H1 (cell line): Measurements from ENCODE around the gene CDC42SE1. TPM values are rescaled to one million over a fixed set of nuclear protein-coding genes. Genes with fewer than 3 reads are reported as not detected.
A peak's percentile ranks its signal among the peaks of the same experiment; 100 is the strongest.

Experiments used
- ASH2L ChIP-seq: fragments of 200-600, 300-600 bp; sonication (generic); IDR thresholded peaks from one replicate; pipeline ENCODE4 v1.7.1; 2017; ENCODE audit warnings: low read length
- CEBPB ChIP-seq: IDR thresholded peaks from 2 replicates; pipeline ENCODE4 v1.6.1; 2012; ENCODE audit warnings: low read depth, low read length
- CREB1 ChIP-seq: IDR thresholded peaks from 2 replicates; pipeline ENCODE4 v1.6.1; 2012; ENCODE audit warnings: inconsistent platforms
- CTBP2 ChIP-seq: IDR thresholded peaks from 2 replicates; pipeline ENCODE4 v1.7.0; 2011; ENCODE audit warnings: borderline replicate concordance, mild to moderate bottlenecking, moderate library complexity, mixed read lengths, low read length; ENCODE audit not compliant: insufficient read depth, insufficient read length
- EP300 ChIP-seq, 2 experiments: IDR thresholded peaks; 1 replicate in 1 of 2; 2 replicates in 1 of 2; pipeline ENCODE4 v1.6.1; 2011 to 2012; ENCODE audit warnings: low read depth in 2 of 2, low read length in 2 of 2, mild to moderate bottlenecking in 2 of 2, borderline replicate concordance in 1 of 2, inconsistent platforms in 1 of 2, moderate library complexity in 1 of 2
- FOSL1 ChIP-seq: IDR thresholded peaks from 2 replicates; pipeline ENCODE4 v1.6.1; 2011; ENCODE audit warnings: mild to moderate bottlenecking, low read depth, low read length, moderate library complexity; ENCODE audit not compliant: insufficient read depth
- GABPA ChIP-seq: IDR thresholded peaks from 2 replicates; pipeline ENCODE4 v1.6.1; 2011; ENCODE audit warnings: mild to moderate bottlenecking, low read length, moderate library complexity, borderline replicate concordance; ENCODE audit not compliant: insufficient read depth
- JUND ChIP-seq: IDR thresholded peaks from 2 replicates; pipeline ENCODE4 v1.6.1; 2011; ENCODE audit warnings: mild to moderate bottlenecking, improper control_type of control experiment, low read length
- KDM5A ChIP-seq: fragments of 200-600 bp; IDR thresholded peaks from 2 replicates; pipeline ENCODE4 v1.7.1; 2012; ENCODE audit warnings: mild to moderate bottlenecking, low read length, inconsistent platforms, mixed read lengths
- MAX ChIP-seq: IDR thresholded peaks from 2 replicates; pipeline ENCODE4 v1.6.1; 2012; ENCODE audit warnings: inconsistent platforms
- NRF1 ChIP-seq: IDR thresholded peaks from 2 replicates; pipeline ENCODE4 v1.6.1; 2011; ENCODE audit warnings: mild to moderate bottlenecking, low read depth, low read length, improper control_type of control experiment
- POU5F1 ChIP-seq: IDR thresholded peaks from 2 replicates; pipeline ENCODE4 v1.6.1; 2011; ENCODE audit warnings: low read depth, mild to moderate bottlenecking, low read length, moderate library complexity
- RFX5 ChIP-seq: IDR thresholded peaks from 2 replicates; pipeline ENCODE4 v1.6.1; 2011; ENCODE audit warnings: low read depth, low read length, improper control_type of control experiment, borderline replicate concordance
- RXRA ChIP-seq: IDR thresholded peaks from 2 replicates; pipeline ENCODE4 v1.6.1; 2011; ENCODE audit warnings: low read depth, mild to moderate bottlenecking, low read length, moderate library complexity; ENCODE audit not compliant: insufficient read depth
- SIRT6 ChIP-seq: IDR thresholded peaks from one replicate; pipeline ENCODE4 v1.7.1; 2012; ENCODE audit warnings: low read length, inconsistent platforms
- SP2 ChIP-seq: IDR thresholded peaks from 2 replicates; pipeline ENCODE4 v1.6.1; 2012; ENCODE audit warnings: mild to moderate bottlenecking, low read length, inconsistent platforms
- SRF ChIP-seq: IDR thresholded peaks from 2 replicates; pipeline ENCODE4 v1.6.1; 2011; ENCODE audit warnings: mild to moderate bottlenecking, low read depth, low read length, moderate library complexity
- SUZ12 ChIP-seq: fragments of 200-600 bp; sonication (generic); IDR thresholded peaks from 2 replicates; pipeline ENCODE4 v1.6.1; 2012; ENCODE audit warnings: mild to moderate bottlenecking, inconsistent platforms, low read length, moderate library complexity, mixed read lengths
- TCF12 ChIP-seq: IDR thresholded peaks from 2 replicates; pipeline ENCODE4 v1.6.1; 2011; ENCODE audit warnings: low read depth, mild to moderate bottlenecking, low read length
- ZNF274 ChIP-seq: IDR thresholded peaks from 2 replicates; pipeline ENCODE4 v1.7.0; 2012; ENCODE audit warnings: low read length, borderline replicate concordance; ENCODE audit errors: extremely low read depth
- polyA plus RNA-seq, 7 experiments: library from polyadenylated mRNA; depleted of rRNA in 3 of 7; stranded (reverse) in 5 of 7; unstranded in 2 of 7; fragments of >200 nt in 5 of 7; fragments of 200-250 nt in 2 of 7; gene quantifications; 1 replicate in 5 of 7; 2 replicates in 1 of 7; 4 replicates in 1 of 7; pipeline versions ENCODE4 v1.2.1 to v1.2.3, GENCODE V29; 2011 to 2013; ENCODE audit warnings: missing spikeins in 2 of 7, mixed read lengths in 2 of 7
- total RNA-seq: library from RNA; stranded (reverse); fragmentation: NEBNext Ultra II Directional; extraction: Animal tissue kit (Norgen Biotek cat#: 25700); gene quantifications from 2 replicates; pipeline ENCODE4 v1.2.1, GENCODE V29; 2021
- TF ChIP-seq, protein P1 (sequence below): IDR thresholded peaks from 2 replicates; pipeline ENCODE4 v1.6.1; 2012; ENCODE audit warnings: low read length, inconsistent platforms
- TF ChIP-seq, protein P2 (sequence below): IDR thresholded peaks from 2 replicates; pipeline ENCODE4 v1.6.1; 2011; ENCODE audit warnings: low read depth, mild to moderate bottlenecking, low read length; ENCODE audit not compliant: insufficient read depth

Gene CDC42SE1
- total and polyA plus RNA-seq, 2 of the 8 experiments (the other 6 are each of a cell fraction or from before 2014, with no cell fraction given) = 30.5 to 74.1 TPM

- TF ChIP-seq RFX5 (peak; percentile 61; the same call in 1 of the 2 replicates), FOSL1 (no peak), JUND (0 out of 2 replicates have a peak, but pooled peaks have one; percentile 18), ZNF274 (no peak), MAX (peak; percentile 68; the same call in 1 of the 2 replicates), KDM5A (no peak), SUZ12 (no peak), POU5F1 (no peak), EP300 (IDR thresholded peaks at IDR 0.05; ENCODE audit: borderline replicate concordance in 1 of 2, low read depth in 2 of 2, low read length in 2 of 2) (no peak), CTBP2 (no peak), ASH2L (peak; percentile 80), SRF (no peak), CEBPB (no peak), SP2 (no peak), CREB1 (peak; percentile 85), TCF12 (no peak), NRF1 (no peak), SIRT6 (no peak), RXRA (no peak), GABPA (no peak)
- TF ChIP-seq, protein P1, sequence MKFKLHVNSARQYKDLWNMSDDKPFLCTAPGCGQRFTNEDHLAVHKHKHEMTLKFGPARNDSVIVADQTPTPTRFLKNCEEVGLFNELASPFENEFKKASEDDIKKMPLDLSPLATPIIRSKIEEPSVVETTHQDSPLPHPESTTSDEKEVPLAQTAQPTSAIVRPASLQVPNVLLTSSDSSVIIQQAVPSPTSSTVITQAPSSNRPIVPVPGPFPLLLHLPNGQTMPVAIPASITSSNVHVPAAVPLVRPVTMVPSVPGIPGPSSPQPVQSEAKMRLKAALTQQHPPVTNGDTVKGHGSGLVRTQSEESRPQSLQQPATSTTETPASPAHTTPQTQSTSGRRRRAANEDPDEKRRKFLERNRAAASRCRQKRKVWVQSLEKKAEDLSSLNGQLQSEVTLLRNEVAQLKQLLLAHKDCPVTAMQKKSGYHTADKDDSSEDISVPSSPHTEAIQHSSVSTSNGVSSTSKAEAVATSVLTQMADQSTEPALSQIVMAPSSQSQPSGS = no peak
- TF ChIP-seq, protein P2, sequence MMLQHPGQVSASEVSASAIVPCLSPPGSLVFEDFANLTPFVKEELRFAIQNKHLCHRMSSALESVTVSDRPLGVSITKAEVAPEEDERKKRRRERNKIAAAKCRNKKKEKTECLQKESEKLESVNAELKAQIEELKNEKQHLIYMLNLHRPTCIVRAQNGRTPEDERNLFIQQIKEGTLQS = no peak
Observed at GRCh38 chr1:151008244-151009205, 50.9 kb downstream of the CDC42SE1 start, which contains the start of gene PRUNE1 (continued).
